K562 (cell line): ENCODE data around the gene GIMAP8. TPM values are rescaled to one million over a fixed set of nuclear protein-coding genes. Genes with fewer than 3 reads are reported as not detected.

ENCODE experiments used
- BCL6 ChIP-seq: fragments of 250-450 bp; sonication (Bioruptor Pico); IDR thresholded peaks from 2 replicates; pipeline ENCODE4 v1.4.0; 2020
- GABPB1 ChIP-seq: sonication (generic); formaldehyde crosslinking; IDR thresholded peaks from 2 replicates; pipeline ENCODE4 v1.8.0; 2022; ENCODE audit warnings: mild to moderate bottlenecking, missing genetic modification reagents
- MCM3 ChIP-seq: fragments of 450-650 bp; IDR thresholded peaks from 2 replicates; pipeline ENCODE4 v1.6.1; 2016
- MCM5 ChIP-seq: fragments of 450-650 bp; IDR thresholded peaks from 2 replicates; pipeline ENCODE4 v1.6.1; 2016; ENCODE audit warnings: low read depth
- TFE3 ChIP-seq: fragments of 450-650 bp; formaldehyde crosslinking; IDR thresholded peaks from 2 replicates; pipeline ENCODE4 v1.4.0; 2020; ENCODE audit warnings: mild to moderate bottlenecking, mixed read lengths
- ZNF121 ChIP-seq: sonication (generic); formaldehyde crosslinking; conservative IDR thresholded peaks from 2 replicates; pipeline ENCODE4 v1.8.0; 2022; ENCODE audit warnings: missing genetic modification reagents
- ZNF551 ChIP-seq: fragments of 250-450 bp; sonication (Bioruptor Pico); IDR thresholded peaks from 2 replicates; pipeline ENCODE4 v1.5.0; 2021; ENCODE audit warnings: mild to moderate bottlenecking, moderate library complexity
- ZNF583 ChIP-seq: fragments of 250-450 bp; sonication (Bioruptor Pico); IDR thresholded peaks from 2 replicates; pipeline ENCODE4 v1.4.0; 2020
- ZNF830 ChIP-seq: fragments of 250-450 bp; sonication (Bioruptor Pico); IDR thresholded peaks from 2 replicates; pipeline ENCODE4 v1.5.0; 2021; ENCODE audit warnings: mild to moderate bottlenecking
- polyA plus RNA-seq, 8 experiments: library from polyadenylated mRNA; depleted of rRNA in 4 of 8; stranded (reverse) in 5 of 8; unstranded in 3 of 8; fragments of >200 nt; fragmentation: Nextera tagmentation in 2 of 8; fragmentation: Illumina TruSeq in 1 of 8; extraction: Ambion mirVana in 2 of 8; extraction: Trizol in 1 of 8; gene quantifications; 2 replicates each; pipeline versions ENCODE4 v1.2.1 to v1.2.3, GENCODE V29; 2011 to 2014; ENCODE audit warnings: inconsistent platforms in 1 of 8, missing spikeins in 1 of 8
- total RNA-seq, 7 experiments: library from RNA; depleted of rRNA in 6 of 7; stranded (reverse); fragments of >200 nt in 6 of 7; fragmentation: Illumina TruSeq in 2 of 7; extraction: Trizol in 2 of 7; gene quantifications; 2 replicates each; pipeline versions ENCODE4 v1.2.1 to v1.2.3, GENCODE V29; 2011 to 2021; ENCODE audit warnings: low replicate concordance in 1 of 7
- TF ChIP-seq, protein P1 (sequence below): fragments of 450-650 bp; IDR thresholded peaks from 2 replicates; pipeline ENCODE4 v1.6.1; 2016; ENCODE audit warnings: mild to moderate bottlenecking, moderate library complexity

GIMAP8 gene
- total and polyA plus RNA-seq, 9 of the 15 experiments (the other 6 are each of a cell fraction or from before 2014, with no cell fraction given): not detected

- TF ChIP-seq, protein P1, sequence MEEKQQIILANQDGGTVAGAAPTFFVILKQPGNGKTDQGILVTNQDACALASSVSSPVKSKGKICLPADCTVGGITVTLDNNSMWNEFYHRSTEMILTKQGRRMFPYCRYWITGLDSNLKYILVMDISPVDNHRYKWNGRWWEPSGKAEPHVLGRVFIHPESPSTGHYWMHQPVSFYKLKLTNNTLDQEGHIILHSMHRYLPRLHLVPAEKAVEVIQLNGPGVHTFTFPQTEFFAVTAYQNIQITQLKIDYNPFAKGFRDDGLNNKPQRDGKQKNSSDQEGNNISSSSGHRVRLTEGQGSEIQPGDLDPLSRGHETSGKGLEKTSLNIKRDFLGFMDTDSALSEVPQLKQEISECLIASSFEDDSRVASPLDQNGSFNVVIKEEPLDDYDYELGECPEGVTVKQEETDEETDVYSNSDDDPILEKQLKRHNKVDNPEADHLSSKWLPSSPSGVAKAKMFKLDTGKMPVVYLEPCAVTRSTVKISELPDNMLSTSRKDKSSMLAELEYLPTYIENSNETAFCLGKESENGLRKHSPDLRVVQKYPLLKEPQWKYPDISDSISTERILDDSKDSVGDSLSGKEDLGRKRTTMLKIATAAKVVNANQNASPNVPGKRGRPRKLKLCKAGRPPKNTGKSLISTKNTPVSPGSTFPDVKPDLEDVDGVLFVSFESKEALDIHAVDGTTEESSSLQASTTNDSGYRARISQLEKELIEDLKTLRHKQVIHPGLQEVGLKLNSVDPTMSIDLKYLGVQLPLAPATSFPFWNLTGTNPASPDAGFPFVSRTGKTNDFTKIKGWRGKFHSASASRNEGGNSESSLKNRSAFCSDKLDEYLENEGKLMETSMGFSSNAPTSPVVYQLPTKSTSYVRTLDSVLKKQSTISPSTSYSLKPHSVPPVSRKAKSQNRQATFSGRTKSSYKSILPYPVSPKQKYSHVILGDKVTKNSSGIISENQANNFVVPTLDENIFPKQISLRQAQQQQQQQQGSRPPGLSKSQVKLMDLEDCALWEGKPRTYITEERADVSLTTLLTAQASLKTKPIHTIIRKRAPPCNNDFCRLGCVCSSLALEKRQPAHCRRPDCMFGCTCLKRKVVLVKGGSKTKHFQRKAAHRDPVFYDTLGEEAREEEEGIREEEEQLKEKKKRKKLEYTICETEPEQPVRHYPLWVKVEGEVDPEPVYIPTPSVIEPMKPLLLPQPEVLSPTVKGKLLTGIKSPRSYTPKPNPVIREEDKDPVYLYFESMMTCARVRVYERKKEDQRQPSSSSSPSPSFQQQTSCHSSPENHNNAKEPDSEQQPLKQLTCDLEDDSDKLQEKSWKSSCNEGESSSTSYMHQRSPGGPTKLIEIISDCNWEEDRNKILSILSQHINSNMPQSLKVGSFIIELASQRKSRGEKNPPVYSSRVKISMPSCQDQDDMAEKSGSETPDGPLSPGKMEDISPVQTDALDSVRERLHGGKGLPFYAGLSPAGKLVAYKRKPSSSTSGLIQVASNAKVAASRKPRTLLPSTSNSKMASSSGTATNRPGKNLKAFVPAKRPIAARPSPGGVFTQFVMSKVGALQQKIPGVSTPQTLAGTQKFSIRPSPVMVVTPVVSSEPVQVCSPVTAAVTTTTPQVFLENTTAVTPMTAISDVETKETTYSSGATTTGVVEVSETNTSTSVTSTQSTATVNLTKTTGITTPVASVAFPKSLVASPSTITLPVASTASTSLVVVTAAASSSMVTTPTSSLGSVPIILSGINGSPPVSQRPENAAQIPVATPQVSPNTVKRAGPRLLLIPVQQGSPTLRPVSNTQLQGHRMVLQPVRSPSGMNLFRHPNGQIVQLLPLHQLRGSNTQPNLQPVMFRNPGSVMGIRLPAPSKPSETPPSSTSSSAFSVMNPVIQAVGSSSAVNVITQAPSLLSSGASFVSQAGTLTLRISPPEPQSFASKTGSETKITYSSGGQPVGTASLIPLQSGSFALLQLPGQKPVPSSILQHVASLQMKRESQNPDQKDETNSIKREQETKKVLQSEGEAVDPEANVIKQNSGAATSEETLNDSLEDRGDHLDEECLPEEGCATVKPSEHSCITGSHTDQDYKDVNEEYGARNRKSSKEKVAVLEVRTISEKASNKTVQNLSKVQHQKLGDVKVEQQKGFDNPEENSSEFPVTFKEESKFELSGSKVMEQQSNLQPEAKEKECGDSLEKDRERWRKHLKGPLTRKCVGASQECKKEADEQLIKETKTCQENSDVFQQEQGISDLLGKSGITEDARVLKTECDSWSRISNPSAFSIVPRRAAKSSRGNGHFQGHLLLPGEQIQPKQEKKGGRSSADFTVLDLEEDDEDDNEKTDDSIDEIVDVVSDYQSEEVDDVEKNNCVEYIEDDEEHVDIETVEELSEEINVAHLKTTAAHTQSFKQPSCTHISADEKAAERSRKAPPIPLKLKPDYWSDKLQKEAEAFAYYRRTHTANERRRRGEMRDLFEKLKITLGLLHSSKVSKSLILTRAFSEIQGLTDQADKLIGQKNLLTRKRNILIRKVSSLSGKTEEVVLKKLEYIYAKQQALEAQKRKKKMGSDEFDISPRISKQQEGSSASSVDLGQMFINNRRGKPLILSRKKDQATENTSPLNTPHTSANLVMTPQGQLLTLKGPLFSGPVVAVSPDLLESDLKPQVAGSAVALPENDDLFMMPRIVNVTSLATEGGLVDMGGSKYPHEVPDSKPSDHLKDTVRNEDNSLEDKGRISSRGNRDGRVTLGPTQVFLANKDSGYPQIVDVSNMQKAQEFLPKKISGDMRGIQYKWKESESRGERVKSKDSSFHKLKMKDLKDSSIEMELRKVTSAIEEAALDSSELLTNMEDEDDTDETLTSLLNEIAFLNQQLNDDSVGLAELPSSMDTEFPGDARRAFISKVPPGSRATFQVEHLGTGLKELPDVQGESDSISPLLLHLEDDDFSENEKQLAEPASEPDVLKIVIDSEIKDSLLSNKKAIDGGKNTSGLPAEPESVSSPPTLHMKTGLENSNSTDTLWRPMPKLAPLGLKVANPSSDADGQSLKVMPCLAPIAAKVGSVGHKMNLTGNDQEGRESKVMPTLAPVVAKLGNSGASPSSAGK: no peak
- no peak for TF ChIP-seq ZNF830
- TF ChIP-seq MCM3: no peak
- no peak for TF ChIP-seq BCL6
- TF ChIP-seq MCM5: no peak
- TF ChIP-seq TFE3: no peak
- TF ChIP-seq ZNF551: no peak
- TF ChIP-seq ZNF583 (CRISPR knock-in tag): no peak
- no peak for TF ChIP-seq ZNF121 (CRISPR knock-in tag)
- 0 out of 2 replicates have a peak, but pooled peaks have one; percentile 25 for TF ChIP-seq GABPB1
These were observed 29.3 kb upstream of the GIMAP8 start (continued) for GRCh38 chr7:150420987-150421674.
